ENCODE measurements around the gene BOLA3.
"Not testable (repeated sequence)": the region's sequence is repeated elsewhere in the genome, so short reads cannot be mapped to it uniquely, and the experiment has no call there.

The BOLA3 gene

GRCh38 chr2:74147727-74148456, at the start of gene BOLA3:
Gene BOLA3 (minus strand): TSS chr2:74147912. CDS start chr2:74147874, 38 bp downstream.
- Histone ChIP-seq H3K27ac (ENCODE audit: low read depth, low read length) (peak within 1 kb of the TSS; percentile 57), H3K9me3 (ENCODE audit: low read length) (no peaks in the 10 kb centered on the region), H3K4me3 (ENCODE audit: low read depth in 1 of 2, low read length in 2 of 2) (peak within 1 kb of the TSS; percentile 78 to 79), H3K9ac (ENCODE audit: low read length) (peak within 1 kb of the TSS; percentile 41), H3K4me1 (ENCODE audit: insufficient read depth, low read length) (peaks cover 28% of the 10 kb centered on the region), H3K36me3 (ENCODE audit: insufficient read depth, low read length) (peaks cover 4% of the 10 kb centered on the region), H3K27me3 (ENCODE audit: control insufficient read depth in 1 of 2, insufficient read depth in 2 of 2, low read length in 2 of 2) (no peaks in the 10 kb centered on the region)

- H3K4me1 ChIP-seq (ENCODE audit: insufficient read depth, low read length), result peaks cover 5% of the 10 kb centered on the region
- no peaks in the 10 kb centered on the region for H3K9me3 ChIP-seq (ENCODE audit: low read length)
- no peaks in the 10 kb centered on the region for H3K36me3 ChIP-seq (ENCODE audit: insufficient read depth, low read length)
- no peak overlapping the region for H3K9ac ChIP-seq (ENCODE audit: low read length)
- H3K4me3 ChIP-seq (ENCODE audit: low read depth in 1 of 2, low read length in 2 of 2), result no peak overlapping the region
- no peaks in the 10 kb centered on the region for H3K27me3 ChIP-seq (ENCODE audit: control insufficient read depth in 1 of 2, insufficient read depth in 2 of 2, low read length in 2 of 2)
- no peak overlapping the region for H3K27ac ChIP-seq (ENCODE audit: low read depth, low read length)
These were observed 49.3 kb upstream of the BOLA3 start for GRCh38 chr2:74197049-74197448.

- H3K9ac ChIP-seq (ENCODE audit: low read length), result no peak overlapping the region
- H3K27me3 ChIP-seq (ENCODE audit: control insufficient read depth in 1 of 2, insufficient read depth in 2 of 2, low read length in 2 of 2), result no peaks in the 10 kb centered on the region
- no peaks in the 10 kb centered on the region for H3K36me3 ChIP-seq (ENCODE audit: insufficient read depth, low read length)
- H3K27ac ChIP-seq (ENCODE audit: low read depth, low read length), result no peak overlapping the region
- no peak overlapping the region for H3K4me3 ChIP-seq (ENCODE audit: low read depth in 1 of 2, low read length in 2 of 2)
- no peaks in the 10 kb centered on the region for H3K9me3 ChIP-seq (ENCODE audit: low read length)
- peaks cover 5% of the 10 kb centered on the region for H3K4me1 ChIP-seq (ENCODE audit: insufficient read depth, low read length)
These were observed 47.1 kb upstream of the BOLA3 start for GRCh38 chr2:74194799-74195198.

DNA sequence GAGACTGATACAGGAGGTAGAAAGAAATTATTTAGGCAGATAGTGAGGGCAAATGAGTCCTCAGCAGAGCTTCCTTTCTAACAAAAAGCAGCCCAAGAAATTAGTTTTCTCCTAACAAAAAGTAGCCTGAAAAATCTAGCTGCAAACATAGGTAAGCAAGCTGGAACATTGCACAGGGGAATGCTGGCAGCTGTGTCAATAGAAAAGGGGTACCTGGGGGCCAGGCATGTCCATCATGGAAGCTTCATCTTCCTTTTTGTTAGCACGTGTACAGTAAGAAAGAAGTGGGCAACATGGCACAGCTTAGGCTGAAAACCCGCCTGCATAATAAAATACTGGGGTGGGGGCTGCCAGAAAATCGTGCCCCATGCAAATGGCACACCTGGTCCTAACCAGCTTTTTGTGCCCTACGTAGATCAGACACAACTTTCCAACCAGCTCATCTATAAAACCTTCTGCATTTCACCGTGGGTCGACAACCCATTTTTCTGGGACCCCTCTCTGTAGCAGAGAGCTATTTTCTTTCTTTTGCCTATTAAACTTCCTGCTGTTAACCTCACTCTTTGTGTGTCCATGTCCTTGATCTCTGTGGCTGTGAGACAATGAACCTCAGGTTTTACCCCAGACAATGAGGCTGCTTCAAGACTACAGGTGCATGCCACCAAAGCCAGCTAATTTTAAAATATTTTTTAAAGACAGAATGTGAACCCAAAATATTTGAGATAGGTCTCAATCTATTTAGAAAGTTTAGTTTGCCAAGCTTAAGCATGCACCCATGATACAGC, 44.1 kb upstream of the BOLA3 start:
- Histone ChIP-seq H3K4me3 (ENCODE audit: low read depth in 1 of 2, low read length in 2 of 2) (no peak overlapping the region), H3K27ac (ENCODE audit: low read depth, low read length) (no peak overlapping the region), H3K9ac (ENCODE audit: low read length) (no peak overlapping the region), H3K9me3 (ENCODE audit: low read length) (no peaks in the 10 kb centered on the region), H3K36me3 (ENCODE audit: insufficient read depth, low read length) (no peaks in the 10 kb centered on the region), H3K4me1 (ENCODE audit: insufficient read depth, low read length) (no peaks in the 10 kb centered on the region), H3K27me3 (ENCODE audit: control insufficient read depth in 1 of 2, insufficient read depth in 2 of 2, low read length in 2 of 2) (no peaks in the 10 kb centered on the region)

- Histone ChIP-seq H3K27me3 (ENCODE audit: control insufficient read depth in 1 of 2, insufficient read depth in 2 of 2, low read length in 2 of 2) (no peaks in the 10 kb centered on the region), H3K27ac (ENCODE audit: low read depth, low read length) (no peak overlapping the region), H3K4me1 (ENCODE audit: insufficient read depth, low read length) (no peaks in the 10 kb centered on the region), H3K9ac (ENCODE audit: low read length) (no peak overlapping the region), H3K36me3 (ENCODE audit: insufficient read depth, low read length) (no peaks in the 10 kb centered on the region), H3K4me3 (ENCODE audit: low read depth in 1 of 2, low read length in 2 of 2) (no peak overlapping the region), H3K9me3 (ENCODE audit: low read length) (no peaks in the 10 kb centered on the region)
These were observed 41.0 kb upstream of the BOLA3 start for GRCh38 chr2:74188696-74189095.

DNA sequence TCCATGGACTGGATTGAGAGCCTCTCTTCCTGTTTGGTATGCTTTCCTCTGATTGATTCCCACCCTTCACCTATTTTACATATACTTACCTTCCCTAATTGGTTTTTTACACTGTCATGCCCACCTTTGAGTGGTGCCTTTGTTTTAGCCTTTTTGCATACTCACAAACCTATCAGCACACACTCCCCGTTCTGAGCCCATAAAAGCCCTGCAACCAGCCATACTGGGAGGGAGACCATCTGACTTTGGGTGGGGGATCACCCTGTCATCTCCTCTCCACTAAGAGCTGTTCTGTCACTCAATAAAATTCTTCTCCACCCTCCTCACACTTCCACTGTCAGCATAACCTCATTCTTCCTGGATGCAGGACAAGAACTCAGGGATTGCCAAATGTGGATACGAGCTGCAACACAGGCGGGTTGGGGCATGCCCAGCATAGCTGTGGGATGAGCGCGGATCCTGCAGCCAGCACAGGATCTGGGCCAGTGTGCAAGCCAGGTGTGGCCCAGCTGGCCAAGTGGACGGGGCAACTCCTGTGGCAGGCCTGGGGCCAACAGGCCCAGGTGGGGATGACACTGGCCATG, 40.4 kb upstream of the BOLA3 start:
- Histone ChIP-seq H3K36me3 (ENCODE audit: insufficient read depth, low read length) (no peaks in the 10 kb centered on the region), H3K27me3 (ENCODE audit: control insufficient read depth in 1 of 2, insufficient read depth in 2 of 2, low read length in 2 of 2) (no peaks in the 10 kb centered on the region), H3K4me3 (ENCODE audit: low read depth in 1 of 2, low read length in 2 of 2) (no peak overlapping the region), H3K9me3 (ENCODE audit: low read length) (no peaks in the 10 kb centered on the region), H3K4me1 (ENCODE audit: insufficient read depth, low read length) (no peaks in the 10 kb centered on the region), H3K9ac (ENCODE audit: low read length) (no peak overlapping the region), H3K27ac (ENCODE audit: low read depth, low read length) (no peak overlapping the region)

- H3K9ac ChIP-seq (ENCODE audit: low read length); H3K4me1 ChIP-seq (ENCODE audit: insufficient read depth, low read length); H3K9me3 ChIP-seq (ENCODE audit: low read length); H3K27ac ChIP-seq (ENCODE audit: low read depth, low read length); H3K36me3 ChIP-seq (ENCODE audit: insufficient read depth, low read length); H3K27me3 ChIP-seq (ENCODE audit: control insufficient read depth in 1 of 2, insufficient read depth in 2 of 2, low read length in 2 of 2); H3K4me3 ChIP-seq (ENCODE audit: low read depth in 1 of 2, low read length in 2 of 2): not testable (repeated sequence)
These were observed 39.0 kb upstream of the BOLA3 start for GRCh38 chr2:74186706-74187105.

DNA sequence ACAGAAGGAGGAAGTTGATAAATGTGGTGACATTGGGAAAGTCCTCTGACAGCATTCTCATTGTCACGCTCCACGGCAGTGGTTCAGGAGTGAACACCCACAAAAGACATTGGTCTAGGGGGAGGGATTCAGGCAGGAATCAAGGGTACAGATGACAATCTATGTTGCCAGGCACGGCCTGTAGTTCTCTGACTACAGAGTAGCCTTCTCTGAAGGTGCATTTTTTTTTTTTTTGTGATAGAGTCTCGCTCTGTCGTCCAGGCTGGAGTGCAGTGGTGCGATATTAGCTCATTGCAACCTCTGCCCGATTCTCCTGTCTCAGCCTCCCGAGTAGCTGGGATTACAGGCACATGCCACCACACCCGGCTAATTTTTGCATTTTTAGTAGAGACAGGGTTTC, 38.3 kb upstream of the BOLA3 start:
- no peak overlapping the region for H3K9ac ChIP-seq (ENCODE audit: low read length)
- H3K4me3 ChIP-seq (ENCODE audit: low read depth in 1 of 2, low read length in 2 of 2), result no peak overlapping the region
- no peaks in the 10 kb centered on the region for H3K4me1 ChIP-seq (ENCODE audit: insufficient read depth, low read length)
- H3K27me3 ChIP-seq (ENCODE audit: control insufficient read depth in 1 of 2, insufficient read depth in 2 of 2, low read length in 2 of 2), result no peaks in the 10 kb centered on the region
- H3K27ac ChIP-seq (ENCODE audit: low read depth, low read length), result no peak overlapping the region
- no peaks in the 10 kb centered on the region for H3K9me3 ChIP-seq (ENCODE audit: low read length)
- H3K36me3 ChIP-seq (ENCODE audit: insufficient read depth, low read length), result no peaks in the 10 kb centered on the region

DNA sequence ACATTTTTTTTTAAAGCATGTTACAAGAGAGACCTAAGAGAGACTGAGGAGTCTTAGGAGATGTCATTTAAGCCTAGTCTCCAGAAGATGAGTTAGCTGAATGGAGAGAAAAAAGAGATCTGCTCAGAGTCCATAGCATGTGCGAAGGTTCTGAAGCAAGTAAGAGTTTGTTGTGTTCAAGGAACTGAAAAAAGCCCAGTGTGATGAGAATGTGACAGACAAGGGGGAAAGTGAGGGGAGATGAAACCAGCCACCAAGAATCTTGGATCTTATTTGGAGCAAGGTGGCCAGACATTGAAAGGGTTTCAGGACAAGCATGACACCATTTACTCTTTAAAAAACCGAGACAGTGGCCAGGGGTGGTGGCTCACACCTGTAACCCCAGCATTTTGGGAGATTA, 36.2 kb upstream of the BOLA3 start:
- Histone ChIP-seq H3K4me1 (ENCODE audit: insufficient read depth, low read length) (no peaks in the 10 kb centered on the region), H3K36me3 (ENCODE audit: insufficient read depth, low read length) (no peaks in the 10 kb centered on the region), H3K27ac (ENCODE audit: low read depth, low read length) (no peak overlapping the region), H3K27me3 (ENCODE audit: control insufficient read depth in 1 of 2, insufficient read depth in 2 of 2, low read length in 2 of 2) (no peaks in the 10 kb centered on the region), H3K9me3 (ENCODE audit: low read length) (no peaks in the 10 kb centered on the region), H3K9ac (ENCODE audit: low read length) (no peak overlapping the region), H3K4me3 (ENCODE audit: low read depth in 1 of 2, low read length in 2 of 2) (no peak overlapping the region)

DNA sequence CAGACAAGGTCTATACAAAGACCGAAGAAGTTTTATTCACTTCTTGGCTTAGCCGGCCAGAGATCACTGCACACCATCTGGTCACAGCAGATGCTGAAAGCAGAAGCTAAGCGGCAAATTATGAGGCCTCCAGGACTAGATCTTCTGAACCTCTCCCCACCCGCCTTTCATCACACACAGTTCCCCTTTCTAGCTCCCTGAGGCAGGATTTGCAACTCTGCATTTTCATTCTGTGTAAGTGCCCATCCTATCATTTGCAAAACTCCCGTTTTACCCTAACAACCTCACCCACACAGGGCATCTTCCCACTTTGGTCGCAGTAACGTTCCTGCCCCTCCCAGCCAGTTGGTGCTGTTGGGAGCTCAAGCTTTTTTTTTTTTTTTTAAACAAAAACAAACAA, 34.0 kb upstream of the BOLA3 start:
- Histone ChIP-seq H3K4me1 (ENCODE audit: insufficient read depth, low read length) (peaks cover 7% of the 10 kb centered on the region), H3K27me3 (ENCODE audit: control insufficient read depth in 1 of 2, insufficient read depth in 2 of 2, low read length in 2 of 2) (no peaks in the 10 kb centered on the region), H3K27ac (ENCODE audit: low read depth, low read length) (no peak overlapping the region)

DNA sequence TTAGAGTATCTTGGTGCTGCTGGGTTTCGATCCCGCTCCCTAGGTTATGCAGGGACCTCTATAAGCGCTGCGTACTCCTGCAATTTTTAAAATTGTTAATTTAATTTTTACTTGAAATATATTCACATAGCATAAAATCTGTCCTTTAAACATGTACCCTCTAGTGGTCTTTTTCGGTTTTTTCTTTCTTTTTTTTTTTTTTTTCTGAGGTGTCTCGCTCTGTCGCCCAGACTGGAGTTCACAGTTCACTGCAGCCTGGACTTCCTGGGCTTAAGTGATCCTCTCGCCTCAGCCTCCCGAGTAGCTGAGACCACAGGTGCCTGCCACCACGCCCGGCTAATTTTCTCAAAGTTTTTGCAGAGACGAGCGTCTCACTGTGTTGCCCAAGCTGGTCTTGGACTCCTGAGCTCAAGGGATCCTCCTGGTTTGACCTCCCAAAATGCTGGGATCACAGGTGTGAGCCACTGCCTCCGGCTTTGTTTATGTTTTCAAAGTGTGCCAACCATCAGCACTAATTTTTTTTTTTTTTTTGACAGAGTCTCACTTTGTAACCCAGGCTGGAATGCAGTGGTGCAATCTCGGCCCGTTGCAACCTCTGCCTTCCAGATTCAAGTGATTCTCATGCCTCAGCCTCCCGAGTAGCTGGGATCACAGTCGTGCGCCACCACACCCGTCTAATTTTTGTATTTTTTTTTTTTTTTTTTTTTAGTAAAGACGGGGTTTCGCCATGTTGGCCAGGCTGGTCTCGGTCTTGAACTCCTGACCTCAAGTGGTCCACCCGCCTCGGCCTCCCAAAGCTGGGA, 31.6 kb upstream of the BOLA3 start:
- Histone ChIP-seq H3K9me3 (ENCODE audit: low read length) (no peaks in the 10 kb centered on the region), H3K4me1 (ENCODE audit: insufficient read depth, low read length) (peaks cover 22% of the 10 kb centered on the region), H3K36me3 (ENCODE audit: insufficient read depth, low read length) (no peaks in the 10 kb centered on the region), H3K4me3 (ENCODE audit: low read depth in 1 of 2, low read length in 2 of 2) (peak overlapping the region; percentile 73 to 99), H3K27ac (ENCODE audit: low read depth, low read length) (peak overlapping the region; percentile 56), H3K27me3 (ENCODE audit: control insufficient read depth in 1 of 2, insufficient read depth in 2 of 2, low read length in 2 of 2) (no peaks in the 10 kb centered on the region), H3K9ac (ENCODE audit: low read length) (no peak overlapping the region)

More for the DNA sequence above, 34.0 kb upstream of the BOLA3 start:
- no peaks in the 10 kb centered on the region for H3K9me3 ChIP-seq (ENCODE audit: low read length)
- H3K36me3 ChIP-seq (ENCODE audit: insufficient read depth, low read length), result no peaks in the 10 kb centered on the region
- no peak overlapping the region for H3K9ac ChIP-seq (ENCODE audit: low read length)
- H3K4me3 ChIP-seq (ENCODE audit: low read depth in 1 of 2, low read length in 2 of 2), result no peak overlapping the region
